ENCODE data around the gene GJC1.

Gene GJC1

GRCh38 chr17:44840274-44840673 is 10.2 kb upstream of the GJC1 start:
- no peak overlapping the region for H2BK120ac ChIP-seq (ENCODE audit: low read depth, low read length)
- H3K14ac ChIP-seq (ENCODE audit: low read length in 2 of 2) = no peak overlapping the region
- H2AK5ac ChIP-seq (ENCODE audit: low read length, severe bottlenecking) = no peak overlapping the region
- WGBS = 87% methylated on average over 4 of the region's 4 CpGs
- no peaks in the 10 kb centered on the region for H3K36me3 ChIP-seq (ENCODE audit: control insufficient read depth in 1 of 2, insufficient read depth in 2 of 2, low read depth in 1 of 2, low read length in 2 of 2)
- no peak overlapping the region for H3K9ac ChIP-seq (ENCODE audit: low read length)
- H3K9me3 ChIP-seq (ENCODE audit: control insufficient read depth, low read length) = no peaks in the 10 kb centered on the region
- DNase-seq = no peak
- H3K79me1 ChIP-seq (replicated peaks; ENCODE audit: low read length, poor library complexity, severe bottlenecking) = no peaks in the 10 kb centered on the region
- no peak overlapping the region for H4K91ac ChIP-seq (ENCODE audit: low read length)
- H3K4me1 ChIP-seq (ENCODE audit: control insufficient read depth, insufficient read depth, low read depth, low read length) = no peaks in the 10 kb centered on the region
- no peak overlapping the region for H2BK12ac ChIP-seq (ENCODE audit: low read length in 2 of 2)
- no peak overlapping the region for H3K4me2 ChIP-seq (ENCODE audit: low read length, poor library complexity, severe bottlenecking)
- H3K4me3 ChIP-seq (ENCODE audit: insufficient read depth in 1 of 2, low read depth in 1 of 2, low read length in 2 of 2) = no peak overlapping the region
- H3K27ac ChIP-seq (ENCODE audit: low read length, poor library complexity, severe bottlenecking) = no peak overlapping the region
- H2AFZ ChIP-seq (ENCODE audit: low read depth, low read length) = no peak overlapping the region
- H2BK15ac ChIP-seq (ENCODE audit: low read depth, poor library complexity, severe bottlenecking) = no peak overlapping the region
- H4K8ac ChIP-seq (ENCODE audit: low read length) = no peak overlapping the region
- H3K27me3 ChIP-seq (ENCODE audit: control insufficient read depth in 1 of 2, insufficient read depth in 1 of 2, low read length in 2 of 2) = peaks cover 0 to 3% of the 10 kb centered on the region in 2 experiments
- no peak overlapping the region for H3K18ac ChIP-seq (ENCODE audit: low read depth in 1 of 2, low read length in 2 of 2)
- H3K4ac ChIP-seq (ENCODE audit: low read depth in 1 of 2, low read length in 2 of 2) = no peak overlapping the region
- no peak overlapping the region for H3K23ac ChIP-seq (ENCODE audit: low read length in 2 of 2)
- H2BK5ac ChIP-seq (ENCODE audit: low read depth, low read length, poor library complexity, severe bottlenecking) = no peak overlapping the region

- Histone ChIP-seq H3K9ac (ENCODE audit: low read length) (no peak overlapping the region), H2BK12ac (ENCODE audit: low read length in 2 of 2) (no peak overlapping the region), H3K27ac (ENCODE audit: low read length, poor library complexity, severe bottlenecking) (no peak overlapping the region), H2AFZ (ENCODE audit: low read depth, low read length) (no peak overlapping the region), H2AK5ac (ENCODE audit: low read length, severe bottlenecking) (no peak overlapping the region), H4K91ac (ENCODE audit: low read length) (no peak overlapping the region), H3K36me3 (ENCODE audit: control insufficient read depth in 1 of 2, insufficient read depth in 2 of 2, low read depth in 1 of 2, low read length in 2 of 2) (no peaks in the 10 kb centered on the region), H3K79me1 (replicated peaks; ENCODE audit: low read length, poor library complexity, severe bottlenecking) (no peaks in the 10 kb centered on the region), H3K4me3 (ENCODE audit: insufficient read depth in 1 of 2, low read depth in 1 of 2, low read length in 2 of 2) (no peak overlapping the region), H3K4me2 (ENCODE audit: low read length, poor library complexity, severe bottlenecking) (no peak overlapping the region), H3K18ac (ENCODE audit: low read depth in 1 of 2, low read length in 2 of 2) (no peak overlapping the region), H3K4me1 (ENCODE audit: control insufficient read depth, insufficient read depth, low read depth, low read length) (no peaks in the 10 kb centered on the region), H3K23ac (ENCODE audit: low read length in 2 of 2) (no peak overlapping the region), H3K14ac (ENCODE audit: low read length in 2 of 2) (no peak overlapping the region), H4K8ac (ENCODE audit: low read length) (no peak overlapping the region), H2BK5ac (ENCODE audit: low read depth, low read length, poor library complexity, severe bottlenecking) (no peak overlapping the region), H2BK120ac (ENCODE audit: low read depth, low read length) (no peak overlapping the region), H3K4ac (ENCODE audit: low read depth in 1 of 2, low read length in 2 of 2) (no peak overlapping the region), H3K27me3 (ENCODE audit: control insufficient read depth in 1 of 2, insufficient read depth in 1 of 2, low read length in 2 of 2) (peaks cover 0 to 3% of the 10 kb centered on the region in 2 experiments), H2BK15ac (ENCODE audit: low read depth, poor library complexity, severe bottlenecking) (no peak overlapping the region), H3K9me3 (ENCODE audit: control insufficient read depth, low read length) (no peaks in the 10 kb centered on the region)
- DNase-seq = no peak
- 85% methylated on average over 2 of the region's 2 CpGs for WGBS
These were observed 7.1 kb upstream of the GJC1 start for GRCh38 chr17:44837196-44837595.

GRCh38 chr17:44832805-44833204 is 2.7 kb upstream of the GJC1 start:
- Histone ChIP-seq H2AK5ac (ENCODE audit: low read length, severe bottlenecking) (no peak overlapping the region), H3K23ac (ENCODE audit: low read length in 2 of 2) (no peak overlapping the region), H3K9ac (ENCODE audit: low read length) (no peak overlapping the region), H3K4me2 (ENCODE audit: low read length, poor library complexity, severe bottlenecking) (no peak overlapping the region), H3K4ac (ENCODE audit: low read depth in 1 of 2, low read length in 2 of 2) (no peak overlapping the region), H2BK120ac (ENCODE audit: low read depth, low read length) (no peak overlapping the region), H3K9me3 (ENCODE audit: control insufficient read depth, low read length) (no peaks in the 10 kb centered on the region), H3K4me1 (ENCODE audit: control insufficient read depth, insufficient read depth, low read depth, low read length) (no peaks in the 10 kb centered on the region), H3K27ac (ENCODE audit: low read length, poor library complexity, severe bottlenecking) (no peak overlapping the region), H4K8ac (ENCODE audit: low read length) (no peak overlapping the region), H2BK15ac (ENCODE audit: low read depth, poor library complexity, severe bottlenecking) (no peak overlapping the region), H3K79me1 (replicated peaks; ENCODE audit: low read length, poor library complexity, severe bottlenecking) (no peaks in the 10 kb centered on the region), H3K4me3 (ENCODE audit: insufficient read depth in 1 of 2, low read depth in 1 of 2, low read length in 2 of 2) (no peak overlapping the region), H3K18ac (ENCODE audit: low read depth in 1 of 2, low read length in 2 of 2) (no peak overlapping the region), H3K27me3 (ENCODE audit: control insufficient read depth in 1 of 2, insufficient read depth in 1 of 2, low read length in 2 of 2) (peaks cover 0 to 3% of the 10 kb centered on the region in 2 experiments), H2BK12ac (ENCODE audit: low read length in 2 of 2) (no peak overlapping the region), H2AFZ (ENCODE audit: low read depth, low read length) (no peak overlapping the region), H3K14ac (ENCODE audit: low read length in 2 of 2) (no peak overlapping the region), H4K91ac (ENCODE audit: low read length) (no peak overlapping the region), H2BK5ac (ENCODE audit: low read depth, low read length, poor library complexity, severe bottlenecking) (no peak overlapping the region), H3K36me3 (ENCODE audit: control insufficient read depth in 1 of 2, insufficient read depth in 2 of 2, low read depth in 1 of 2, low read length in 2 of 2) (no peaks in the 10 kb centered on the region)
- 76% methylated on average over 5 of the region's 5 CpGs for WGBS
- DNase-seq = no peak

GRCh38 chr17:44831371-44831770 is 1.3 kb upstream of the GJC1 start:
- H3K4me1 ChIP-seq (ENCODE audit: control insufficient read depth, insufficient read depth, low read depth, low read length) = peaks cover 2% of the 10 kb centered on the region
- no peaks in the 10 kb centered on the region for H3K79me1 ChIP-seq (replicated peaks; ENCODE audit: low read length, poor library complexity, severe bottlenecking)
- no peak overlapping the region for H3K27ac ChIP-seq (ENCODE audit: low read length, poor library complexity, severe bottlenecking)
- no peaks in the 10 kb centered on the region for H3K9me3 ChIP-seq (ENCODE audit: control insufficient read depth, low read length)
- no peak overlapping the region for H3K9ac ChIP-seq (ENCODE audit: low read length)
- no peak overlapping the region for H4K8ac ChIP-seq (ENCODE audit: low read length)
- no peak overlapping the region for H2BK12ac ChIP-seq (ENCODE audit: low read length in 2 of 2)
- DNase-seq = no peak
- no peak overlapping the region for H2BK120ac ChIP-seq (ENCODE audit: low read depth, low read length)
- H2AFZ ChIP-seq (ENCODE audit: low read depth, low read length) = no peak overlapping the region
- H3K4ac ChIP-seq (ENCODE audit: low read depth in 1 of 2, low read length in 2 of 2) = no peak overlapping the region
- H3K23ac ChIP-seq (ENCODE audit: low read length in 2 of 2) = no peak overlapping the region
- H2AK5ac ChIP-seq (ENCODE audit: low read length, severe bottlenecking) = no peak overlapping the region
- no peak overlapping the region for H3K4me3 ChIP-seq (ENCODE audit: insufficient read depth in 1 of 2, low read depth in 1 of 2, low read length in 2 of 2)
- H2BK5ac ChIP-seq (ENCODE audit: low read depth, low read length, poor library complexity, severe bottlenecking) = no peak overlapping the region
- H3K36me3 ChIP-seq (ENCODE audit: control insufficient read depth in 1 of 2, insufficient read depth in 2 of 2, low read depth in 1 of 2, low read length in 2 of 2) = no peaks in the 10 kb centered on the region
- no peak overlapping the region for H2BK15ac ChIP-seq (ENCODE audit: low read depth, poor library complexity, severe bottlenecking)
- no peak overlapping the region for H3K18ac ChIP-seq (ENCODE audit: low read depth in 1 of 2, low read length in 2 of 2)
- H3K4me2 ChIP-seq (ENCODE audit: low read length, poor library complexity, severe bottlenecking) = no peak overlapping the region
- no peaks in the 10 kb centered on the region for H3K27me3 ChIP-seq (ENCODE audit: control insufficient read depth in 1 of 2, insufficient read depth in 1 of 2, low read length in 2 of 2)
- no peak overlapping the region for H3K14ac ChIP-seq (ENCODE audit: low read length in 2 of 2)
- no peak overlapping the region for H4K91ac ChIP-seq (ENCODE audit: low read length)
- 78% methylated on average over 12 of the region's 12 CpGs for WGBS
